ENCODE measurements around the gene REPS2. TPM values are rescaled to one million over a fixed set of nuclear protein-coding genes. Genes with fewer than 3 reads are reported as not detected.

The REPS2 gene
- total RNA-seq, 4 donors from 2014 or later = 18.2 to 68.4 (median 20.2) TPM

- H3K36me3 ChIP-seq = no peaks in the 10 kb centered on the region
- no peak for DNase-seq
- H3K4me1 ChIP-seq = no peaks in the 10 kb centered on the region
- TF ChIP-seq POLR2A (IDR thresholded peaks at IDR 0.05) = no peak
- TF ChIP-seq, protein P1, sequence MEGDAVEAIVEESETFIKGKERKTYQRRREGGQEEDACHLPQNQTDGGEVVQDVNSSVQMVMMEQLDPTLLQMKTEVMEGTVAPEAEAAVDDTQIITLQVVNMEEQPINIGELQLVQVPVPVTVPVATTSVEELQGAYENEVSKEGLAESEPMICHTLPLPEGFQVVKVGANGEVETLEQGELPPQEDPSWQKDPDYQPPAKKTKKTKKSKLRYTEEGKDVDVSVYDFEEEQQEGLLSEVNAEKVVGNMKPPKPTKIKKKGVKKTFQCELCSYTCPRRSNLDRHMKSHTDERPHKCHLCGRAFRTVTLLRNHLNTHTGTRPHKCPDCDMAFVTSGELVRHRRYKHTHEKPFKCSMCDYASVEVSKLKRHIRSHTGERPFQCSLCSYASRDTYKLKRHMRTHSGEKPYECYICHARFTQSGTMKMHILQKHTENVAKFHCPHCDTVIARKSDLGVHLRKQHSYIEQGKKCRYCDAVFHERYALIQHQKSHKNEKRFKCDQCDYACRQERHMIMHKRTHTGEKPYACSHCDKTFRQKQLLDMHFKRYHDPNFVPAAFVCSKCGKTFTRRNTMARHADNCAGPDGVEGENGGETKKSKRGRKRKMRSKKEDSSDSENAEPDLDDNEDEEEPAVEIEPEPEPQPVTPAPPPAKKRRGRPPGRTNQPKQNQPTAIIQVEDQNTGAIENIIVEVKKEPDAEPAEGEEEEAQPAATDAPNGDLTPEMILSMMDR (IDR thresholded peaks at IDR 0.05) = no peak
- no peaks in the 10 kb centered on the region for H3K27me3 ChIP-seq
- H3K27ac ChIP-seq = no peak overlapping the region
- no peaks in the 10 kb centered on the region for H3K9me3 ChIP-seq
- no peak overlapping the region for H3K4me3 ChIP-seq
- intact Hi-C loops (cut with DNase I; ENCODE audit: low total_unique reads) = no loop called here
Measured at GRCh38 chrX:16975233-16975632, 28.8 kb downstream of the REPS2 start.

- H3K9me3 ChIP-seq = no peaks in the 10 kb centered on the region
- H3K36me3 ChIP-seq = no peaks in the 10 kb centered on the region
- H3K4me1 ChIP-seq = no peaks in the 10 kb centered on the region
- no peak for DNase-seq
- TF ChIP-seq, protein P1 (IDR thresholded peaks at IDR 0.05) = no peak
- TF ChIP-seq POLR2A (IDR thresholded peaks at IDR 0.05) = no peak
- peak overlapping the region in 1 of 2 donors; percentile 46 for H3K27ac ChIP-seq
- intact Hi-C loops (cut with DNase I; ENCODE audit: low total_unique reads) = no loop called here
- H3K4me3 ChIP-seq = no peak overlapping the region
- no peaks in the 10 kb centered on the region for H3K27me3 ChIP-seq
Measured at GRCh38 chrX:16977771-16978170, 31.3 kb downstream of the REPS2 start.

DNA sequence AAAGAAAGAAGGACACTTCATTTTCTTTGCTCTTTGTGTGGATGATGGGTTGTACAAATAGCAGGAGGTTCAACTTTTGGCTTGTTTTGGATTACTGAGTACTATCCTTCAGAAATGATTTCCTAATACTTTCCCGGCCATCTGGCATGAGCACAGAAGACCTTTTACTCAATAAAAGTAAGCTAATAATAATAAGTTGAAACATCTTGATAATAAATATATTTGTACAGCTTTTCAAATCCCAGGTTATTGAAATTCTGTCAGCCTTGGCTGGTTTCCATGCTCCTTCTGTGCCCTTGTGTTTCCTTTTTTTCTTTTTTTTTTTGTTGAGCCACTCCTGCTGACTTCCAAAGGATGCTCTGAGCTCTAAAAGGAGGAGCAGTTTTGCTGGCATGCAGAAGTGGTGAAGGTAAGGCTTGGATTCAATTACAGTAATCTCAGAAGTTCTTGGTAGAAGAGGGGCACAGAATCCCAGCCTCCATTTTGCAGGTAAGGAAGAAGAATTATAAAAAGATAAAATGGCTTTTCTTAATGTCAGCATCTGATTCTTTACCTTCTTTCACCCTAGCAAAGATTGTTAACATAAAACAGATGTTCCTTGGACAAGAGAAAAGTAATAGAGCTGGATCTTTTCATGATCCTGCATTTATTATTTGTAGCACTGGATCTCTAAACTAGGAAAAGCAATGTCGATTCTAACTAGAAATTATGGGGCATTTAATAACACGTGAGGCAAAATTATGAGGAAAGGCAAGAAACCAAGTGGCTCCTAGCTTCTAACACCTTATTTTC, 31.9 kb downstream of the REPS2 start:
- H3K36me3 ChIP-seq = no peaks in the 10 kb centered on the region
- H3K27ac ChIP-seq = peak overlapping the region in 1 of 2 donors; percentile 46
- intact Hi-C loops (cut with DNase I; ENCODE audit: low total_unique reads) = no loop called here
- DNase-seq = peak in 1 of 2 donors; percentile 17
- H3K4me3 ChIP-seq = no peak overlapping the region
- TF ChIP-seq, protein P1 (IDR thresholded peaks at IDR 0.05) = no peak
- TF ChIP-seq POLR2A (IDR thresholded peaks at IDR 0.05) = no peak
- no peaks in the 10 kb centered on the region for H3K4me1 ChIP-seq
- H3K9me3 ChIP-seq = no peaks in the 10 kb centered on the region
- no peaks in the 10 kb centered on the region for H3K27me3 ChIP-seq

DNA sequence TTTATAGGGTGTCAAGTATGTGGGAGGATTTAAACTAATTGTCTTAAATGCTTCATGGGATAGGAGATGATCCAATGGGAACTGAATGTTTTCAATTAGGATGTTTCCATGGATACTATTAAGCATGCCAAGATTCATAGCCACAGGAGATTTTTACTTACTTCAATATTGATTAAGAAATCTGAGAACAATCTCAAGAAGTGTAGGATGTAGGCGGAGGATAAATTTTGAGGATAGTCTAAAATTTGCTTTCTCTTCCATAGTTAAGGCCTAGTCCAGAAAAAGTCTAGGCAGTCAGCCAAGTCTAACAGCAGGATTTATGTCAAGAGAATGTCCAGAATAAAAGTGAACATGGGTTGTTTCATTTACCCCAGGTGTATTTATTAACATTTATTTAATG, 32.8 kb downstream of the REPS2 start:
- intact Hi-C loops (cut with DNase I; ENCODE audit: low total_unique reads) = no loop called here
- Histone ChIP-seq H3K4me3 (no peak overlapping the region), H3K27me3 (no peaks in the 10 kb centered on the region), H3K9me3 (no peaks in the 10 kb centered on the region), H3K4me1 (no peaks in the 10 kb centered on the region), H3K27ac (peak overlapping the region in 1 of 2 donors; percentile 46), H3K36me3 (no peaks in the 10 kb centered on the region)
- no peak for TF ChIP-seq POLR2A (IDR thresholded peaks at IDR 0.05)
- TF ChIP-seq, protein P1 (IDR thresholded peaks at IDR 0.05) = no peak
- DNase-seq = no peak

DNA sequence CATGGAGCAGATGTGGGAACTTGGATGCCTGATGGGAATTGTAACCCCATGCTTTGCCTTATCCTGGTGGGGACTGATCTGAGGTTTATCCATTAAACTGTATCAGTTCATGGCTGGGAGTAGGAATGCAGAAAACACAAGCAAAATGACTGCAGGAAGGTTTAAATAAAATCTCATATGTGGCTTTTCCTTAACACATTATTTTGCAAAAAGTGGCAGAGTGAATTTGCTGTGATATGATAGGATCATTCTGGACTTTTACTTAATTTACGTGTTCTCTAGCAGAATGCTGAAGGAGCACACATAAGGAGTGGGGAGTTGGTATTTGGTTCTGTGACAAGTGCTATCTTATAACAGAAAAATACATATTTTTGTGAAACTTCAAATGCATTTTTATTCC, 34.8 kb downstream of the REPS2 start:
- DNase-seq = no peak
- Histone ChIP-seq H3K36me3 (no peaks in the 10 kb centered on the region), H3K4me3 (no peak overlapping the region), H3K27ac (no peak overlapping the region), H3K4me1 (no peaks in the 10 kb centered on the region), H3K9me3 (no peaks in the 10 kb centered on the region), H3K27me3 (no peaks in the 10 kb centered on the region)
- intact Hi-C loops (cut with DNase I; ENCODE audit: low total_unique reads) = no loop called here
- TF ChIP-seq POLR2A (IDR thresholded peaks at IDR 0.05) = no peak
- TF ChIP-seq, protein P1 (IDR thresholded peaks at IDR 0.05) = no peak
